ENCODE measurements around the gene CDHR2.

Gene CDHR2

GRCh38 chr5:176643491-176644219 is 94.5 kb downstream of the CDHR2 start:
- Histone ChIP-seq H3K9me3 (ENCODE audit: control insufficient read depth, insufficient read depth, low read depth, low read length) (no peaks in the 10 kb centered on the region), H3K27ac (ENCODE audit: extremely low read depth, low read depth, low read length) (no peak overlapping the region), H3K36me3 (ENCODE audit: control insufficient read depth in 2 of 2, insufficient read depth in 1 of 2, low read length in 2 of 2) (no peaks in the 10 kb centered on the region), H3K4me3 (ENCODE audit: low read depth, low read length) (no peak overlapping the region), H3K4me1 (ENCODE audit: control insufficient read depth, insufficient read depth, low read length) (0 out of 2 replicates have a peak, but pooled peaks cover 2% of the 10 kb centered on the region)
- CTCF ChIA-PET: interaction anchor here (0.6 kb wide), 1 partner anchor 17 kb away, joined by 3 read pairs; no protein-coding TSS in a partner anchor
- POLR2A ChIA-PET: no interaction called here
- TF ChIP-seq ZNF169 (tag by site-specific recombination; IDR thresholded peaks at IDR 0.05) (no peak), ZNF626 (tag by site-specific recombination; IDR thresholded peaks at IDR 0.05) (no peak), GLIS1 (tag by site-specific recombination; IDR thresholded peaks at IDR 0.05) (peak; percentile 63), ZNF837 (tag by site-specific recombination; IDR thresholded peaks at IDR 0.05) (no peak), KLF10 (tag by site-specific recombination; IDR thresholded peaks at IDR 0.05) (no peak)

GRCh38 chr5:176644294-176644693 is 95.2 kb downstream of the CDHR2 start:
- Histone ChIP-seq H3K36me3 (ENCODE audit: control insufficient read depth in 2 of 2, insufficient read depth in 1 of 2, low read length in 2 of 2) (no peaks in the 10 kb centered on the region), H3K4me3 (ENCODE audit: low read depth, low read length) (no peak overlapping the region), H3K9me3 (ENCODE audit: control insufficient read depth, insufficient read depth, low read depth, low read length) (no peaks in the 10 kb centered on the region), H3K4me1 (ENCODE audit: control insufficient read depth, insufficient read depth, low read length) (0 out of 2 replicates have a peak, but pooled peaks cover 2% of the 10 kb centered on the region), H3K27ac (ENCODE audit: extremely low read depth, low read depth, low read length) (no peak overlapping the region)
- TF ChIP-seq ZBTB26 (tag by site-specific recombination; optimal IDR thresholded peaks at IDR 0.05): no peak
- TF ChIP-seq MEIS1 (CRISPR knock-in tag; IDR thresholded peaks at IDR 0.05; ENCODE audit: borderline replicate concordance): no peak
- no peak for TF ChIP-seq ZBTB11 (tag by site-specific recombination; conservative IDR thresholded peaks at IDR 0.05; ENCODE audit: low read depth)
- no peak for TF ChIP-seq ZNF16 (tag by site-specific recombination; IDR thresholded peaks at IDR 0.05; ENCODE audit: low read depth)
- ChIA-PET POLR2A (no interaction called here), CTCF (interaction anchor here (0.6 kb wide), 1 partner anchor 17 kb away, joined by 3 read pairs; no protein-coding TSS in a partner anchor)

GRCh38 chr5:176644878-176645670 is 95.9 kb downstream of the CDHR2 start:
- TF ChIP-seq ZNF514 (tag by site-specific recombination; IDR thresholded peaks at IDR 0.05) (no peak), ZNF692 (tag by site-specific recombination; IDR thresholded peaks at IDR 0.05) (0 out of 2 replicates have a peak, but pooled peaks have one; percentile 19)
- H3K27ac ChIP-seq (ENCODE audit: extremely low read depth, low read depth, low read length): no peak overlapping the region
- H3K36me3 ChIP-seq (ENCODE audit: control insufficient read depth in 2 of 2, insufficient read depth in 1 of 2, low read length in 2 of 2): no peaks in the 10 kb centered on the region
- no peak overlapping the region for H3K4me3 ChIP-seq (ENCODE audit: low read depth, low read length)
- ChIA-PET POLR2A (no interaction called here), CTCF (no interaction called here)
- H3K9me3 ChIP-seq (ENCODE audit: control insufficient read depth, insufficient read depth, low read depth, low read length): no peaks in the 10 kb centered on the region
- 0 out of 2 replicates have a peak, but pooled peaks cover 2% of the 10 kb centered on the region for H3K4me1 ChIP-seq (ENCODE audit: control insufficient read depth, insufficient read depth, low read length)
